GM12891 (cell line): ENCODE measurements around the gene SOX11.

Experiments
- DNase-seq: peaks from one replicate; pipeline ENCODE4 v3.0.0; 2011; ENCODE audit warnings: low spot score; ENCODE audit not compliant: insufficient read length
- FAIRE-seq: peaks from 2 replicates; lab custom pipeline; 2011; peaks lifted over from hg19 to GRCh38; lab: Jason Lieb, UNC
- PAX5 ChIP-seq: IDR thresholded peaks from 2 replicates; pipeline ENCODE4 v1.6.1; 2011; ENCODE audit warnings: low read length, moderate library complexity, mild to moderate bottlenecking; ENCODE audit not compliant: insufficient read depth, severe bottlenecking
- POLR2A ChIP-seq: IDR thresholded peaks from 2 replicates; pipeline ENCODE4 v1.6.1; 2011; ENCODE audit warnings: low read depth, low read length, control low read depth
- POLR2AphosphoS5 ChIP-seq: IDR thresholded peaks from 2 replicates; pipeline ENCODE4 v1.6.1; 2011; ENCODE audit warnings: low read depth, low read length, control low read depth
- POU2F2 ChIP-seq: IDR thresholded peaks from 2 replicates; pipeline ENCODE4 v1.6.1; 2011; ENCODE audit warnings: low read depth, mild to moderate bottlenecking, control low read depth, low read length, moderate library complexity
- SPI1 ChIP-seq: IDR thresholded peaks from 2 replicates; pipeline ENCODE4 v1.6.1; 2011; ENCODE audit warnings: low read depth, low read length, control low read depth
- TAF1 ChIP-seq: IDR thresholded peaks from 2 replicates; pipeline ENCODE4 v1.6.1; 2011; ENCODE audit warnings: low read depth, low read length, control low read depth

Gene SOX11

GRCh38 chr2:5749347-5749746, 57.2 kb downstream of the SOX11 start:
- TF ChIP-seq POLR2AphosphoS5 (no peak), POU2F2 (no peak), PAX5 (no peak), SPI1 (no peak), TAF1 (no peak), POLR2A (no peak)
- DNase-seq = no peak
- no peak for FAIRE-seq
